Astrocyte of the spinal cord (primary cell): Measurements from ENCODE around the gene DOCK9.
"Not testable (repeated sequence)": the region's sequence is repeated elsewhere in the genome, so short reads cannot be mapped to it uniquely, and the experiment has no call there.

Experiments
- DNase-seq: peaks from one replicate; pipeline ENCODE4 v3.0.0; 2011; ENCODE audit warnings: low read depth, low spot score
- H3K4me3 ChIP-seq: 2 replicates; pipeline ENCODE4 v1.5.1; 2011; ENCODE audit warnings: low read depth, mild to moderate bottlenecking, low read length, moderate library complexity
- in situ Hi-C: cut with HindIII; loops from 2 replicates; pipeline ENCODE4 v1.10.0; 2017; ENCODE audit warnings: low sequenced_read_pairs
- TF ChIP-seq, protein P1 (sequence below): IDR thresholded peaks from 2 replicates; pipeline ENCODE4 v1.5.1; 2012; ENCODE audit warnings: low read depth, mild to moderate bottlenecking, low read length, inconsistent platforms

The DOCK9 gene

DNA sequence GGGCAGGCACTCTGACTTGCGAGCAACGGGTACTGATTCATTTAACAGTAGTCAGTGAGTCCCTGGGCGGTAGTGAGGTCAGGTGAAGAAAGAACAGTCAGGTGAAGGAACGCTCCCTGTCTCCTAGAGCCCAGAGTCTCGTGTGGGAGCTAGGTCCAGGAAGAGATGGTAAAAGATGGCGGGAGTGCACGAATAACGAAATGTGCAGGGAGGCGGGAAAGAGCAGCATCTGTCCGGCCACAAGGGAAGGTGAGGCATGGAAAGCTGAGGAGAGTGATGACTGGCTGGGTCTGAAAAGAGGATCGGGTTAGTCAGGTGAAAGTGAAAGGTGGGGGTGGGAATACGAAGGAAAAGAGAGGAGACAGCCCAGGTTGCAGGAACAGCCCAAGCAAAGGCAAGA is 161.5 kb downstream of the DOCK9 start:
- TF ChIP-seq, protein P1, sequence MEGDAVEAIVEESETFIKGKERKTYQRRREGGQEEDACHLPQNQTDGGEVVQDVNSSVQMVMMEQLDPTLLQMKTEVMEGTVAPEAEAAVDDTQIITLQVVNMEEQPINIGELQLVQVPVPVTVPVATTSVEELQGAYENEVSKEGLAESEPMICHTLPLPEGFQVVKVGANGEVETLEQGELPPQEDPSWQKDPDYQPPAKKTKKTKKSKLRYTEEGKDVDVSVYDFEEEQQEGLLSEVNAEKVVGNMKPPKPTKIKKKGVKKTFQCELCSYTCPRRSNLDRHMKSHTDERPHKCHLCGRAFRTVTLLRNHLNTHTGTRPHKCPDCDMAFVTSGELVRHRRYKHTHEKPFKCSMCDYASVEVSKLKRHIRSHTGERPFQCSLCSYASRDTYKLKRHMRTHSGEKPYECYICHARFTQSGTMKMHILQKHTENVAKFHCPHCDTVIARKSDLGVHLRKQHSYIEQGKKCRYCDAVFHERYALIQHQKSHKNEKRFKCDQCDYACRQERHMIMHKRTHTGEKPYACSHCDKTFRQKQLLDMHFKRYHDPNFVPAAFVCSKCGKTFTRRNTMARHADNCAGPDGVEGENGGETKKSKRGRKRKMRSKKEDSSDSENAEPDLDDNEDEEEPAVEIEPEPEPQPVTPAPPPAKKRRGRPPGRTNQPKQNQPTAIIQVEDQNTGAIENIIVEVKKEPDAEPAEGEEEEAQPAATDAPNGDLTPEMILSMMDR, result no peak
- no peak overlapping the region for H3K4me3 ChIP-seq
- in situ Hi-C loops, result no loop called here
- DNase-seq, result no peak

DNA sequence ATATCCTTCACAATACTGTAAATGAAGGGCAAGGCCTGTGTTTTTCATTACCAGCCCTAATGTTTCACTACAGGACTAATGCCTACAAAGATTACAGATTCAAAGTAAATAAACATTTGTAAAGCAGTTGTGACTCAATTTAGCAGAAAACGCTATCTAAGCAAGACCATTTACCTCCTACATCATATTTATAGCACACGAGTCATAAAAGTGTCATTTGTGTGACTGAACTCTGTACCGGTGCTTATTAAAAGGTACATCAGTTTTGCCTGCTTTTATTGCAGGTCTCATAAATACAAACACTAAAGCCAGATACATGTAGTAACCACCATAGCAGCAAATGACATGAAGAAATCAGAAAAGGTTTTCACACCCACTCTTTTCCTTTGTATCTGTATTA is 163.9 kb downstream of the DOCK9 start:
- no peak for DNase-seq
- H3K4me3 ChIP-seq, result no peak overlapping the region
- TF ChIP-seq, protein P1, result no peak
- in situ Hi-C loops, result no loop called here

DNA sequence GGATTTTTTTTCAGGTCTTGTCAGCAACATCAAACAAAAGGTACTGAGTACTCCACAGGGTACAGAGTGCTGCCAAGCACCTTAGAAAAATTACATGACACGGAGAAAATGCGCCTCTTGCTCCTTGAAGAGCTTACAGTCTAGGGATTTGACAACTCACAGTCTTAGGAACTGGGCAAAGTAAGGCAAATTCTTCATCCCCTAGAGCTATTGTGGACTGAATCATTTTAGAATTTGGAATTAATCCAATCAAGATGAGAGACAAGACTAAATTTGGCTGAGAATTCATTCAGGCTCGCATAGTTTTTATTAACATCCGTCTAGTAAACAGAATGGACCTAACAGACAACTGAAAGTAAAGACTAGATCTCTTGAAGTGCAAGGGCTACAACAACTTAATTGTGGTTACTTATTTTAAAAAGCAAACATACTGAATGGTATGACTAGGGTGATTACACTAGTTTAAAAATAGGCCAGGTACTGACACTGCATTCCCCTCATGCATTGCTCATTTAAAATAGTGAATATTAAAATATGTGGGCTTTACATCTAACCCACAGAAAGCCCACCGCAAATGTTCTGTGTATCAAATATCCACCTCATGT is 165.6 kb downstream of the DOCK9 start:
- H3K4me3 ChIP-seq, in situ Hi-C loops: not testable (repeated sequence)

DNA sequence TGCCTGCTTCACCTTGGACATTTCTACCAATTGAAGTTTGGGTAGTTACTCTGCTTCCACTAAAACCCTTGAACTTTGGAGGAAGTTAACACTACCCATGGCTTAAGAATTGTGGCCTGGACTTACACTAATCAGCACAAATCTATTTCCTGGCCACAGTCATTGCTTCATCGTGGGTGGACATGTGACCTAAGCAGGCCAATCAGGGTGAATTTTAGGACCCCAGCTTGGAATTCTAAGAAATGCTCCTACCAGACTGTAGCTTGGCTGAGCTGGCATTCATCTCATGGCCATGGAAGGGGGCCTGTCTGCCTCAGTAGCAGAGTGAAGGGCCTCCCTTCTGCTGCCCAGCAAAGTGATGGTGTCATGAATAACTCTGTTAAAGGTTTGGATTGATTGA is 167.1 kb downstream of the DOCK9 start:
- no peak for DNase-seq

More for the DNA sequence above, 165.6 kb downstream of the DOCK9 start:
- DNase-seq, result not testable (repeated sequence)

DNA sequence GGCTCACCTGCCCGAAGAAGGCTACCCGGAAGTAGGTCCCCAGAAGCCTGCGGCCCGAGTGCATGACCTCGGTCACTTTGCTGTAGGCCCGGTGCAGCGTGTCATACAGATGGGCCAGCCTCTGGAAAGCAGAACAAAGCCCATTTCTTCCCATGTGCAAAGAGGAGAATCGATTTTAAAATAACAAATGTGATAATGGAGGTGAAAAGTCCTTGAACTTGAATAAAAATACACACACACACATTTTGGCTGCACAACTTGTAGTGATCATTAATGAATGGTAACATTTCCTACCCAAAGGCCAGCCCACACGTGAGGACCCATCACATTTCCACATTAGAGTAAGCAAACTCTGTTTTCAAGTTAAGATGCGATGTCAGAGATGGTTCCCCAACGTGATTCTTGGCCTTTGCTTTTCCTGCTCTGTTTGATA is 168.5 kb downstream of the DOCK9 start:
- H3K4me3 ChIP-seq, result no peak overlapping the region
- in situ Hi-C loops, result no loop called here
- TF ChIP-seq, protein P1, result no peak
- DNase-seq, result no peak

More for the DNA sequence above, 167.1 kb downstream of the DOCK9 start:
- in situ Hi-C loops, result no loop called here
- TF ChIP-seq, protein P1, result no peak
- no peak overlapping the region for H3K4me3 ChIP-seq

DNA sequence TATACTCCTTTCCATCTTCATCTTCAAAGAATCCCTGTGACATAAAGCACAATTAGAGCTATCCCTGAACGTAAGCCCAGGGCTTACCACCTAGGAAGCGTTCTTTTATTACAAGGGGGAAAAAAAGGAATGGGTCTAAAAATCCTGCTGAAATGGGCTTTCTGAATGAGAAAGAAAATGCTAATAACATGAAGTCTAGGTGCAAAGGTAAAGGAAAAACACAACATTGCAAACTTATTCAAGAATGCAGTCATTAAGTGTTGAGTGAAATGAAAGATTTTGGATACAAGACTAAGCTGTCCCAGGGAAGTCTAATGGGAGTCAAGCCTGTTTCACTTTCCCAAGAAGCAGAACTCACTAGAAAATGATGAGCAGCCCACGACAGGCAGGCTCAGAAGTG is 170.1 kb downstream of the DOCK9 start:
- no peak for DNase-seq
- in situ Hi-C loops, result no loop called here
- no peak overlapping the region for H3K4me3 ChIP-seq
- TF ChIP-seq, protein P1, result no peak

DNA sequence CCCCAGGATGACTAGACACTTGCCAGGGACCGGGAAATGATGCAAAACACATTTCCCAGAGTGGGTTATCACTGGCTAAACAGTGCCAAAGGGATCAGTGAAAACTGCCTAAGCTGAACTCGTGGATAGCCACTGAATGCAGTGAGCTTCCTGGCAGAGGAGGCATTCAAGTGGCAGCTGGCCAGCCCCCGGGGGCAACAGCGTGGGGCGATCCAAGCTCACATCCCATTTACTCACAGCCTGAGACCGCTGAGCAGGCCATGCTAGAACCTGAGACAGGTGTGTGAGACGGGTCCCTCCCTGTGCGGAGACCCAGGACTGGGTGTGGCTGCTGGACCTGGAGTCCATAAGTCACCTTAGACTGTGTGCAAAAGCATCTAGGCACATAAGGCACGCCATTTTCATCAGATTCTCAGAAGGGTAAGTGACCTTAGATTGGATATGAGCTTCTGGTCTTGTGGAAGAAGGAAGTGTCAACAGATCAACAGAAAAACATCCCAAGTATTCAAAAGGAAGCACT is 173.5 kb downstream of the DOCK9 start:
- TF ChIP-seq, protein P1, result no peak
- H3K4me3 ChIP-seq, result no peak overlapping the region
- no peak for DNase-seq
- in situ Hi-C loops, result no loop called here
